Breast epithelium (tissue), 4 donors: ENCODE measurements around the gene C1orf159. TPM values are rescaled to one million over a fixed set of nuclear protein-coding genes. Genes with fewer than 3 reads are reported as not detected.

Experiments used
- DNase-seq, 2 donors: peaks; one replicate each; pipeline ENCODE4 v3.0.0-alpha.2; 2019; ENCODE audit warnings: low spot score in 2 of 2
- H3K27ac ChIP-seq, 2 donors: fragments of 200-600 bp; sonication (generic) in 1 of 2; one replicate each; pipeline ENCODE4 v1.5.1; 2016 to 2019; ENCODE audit warnings: mild to moderate bottlenecking in 1 of 2
- H3K27me3 ChIP-seq, 2 donors: fragments of 200-600 bp; sonication (generic) in 1 of 2; one replicate each; pipeline versions ENCODE4 v1.5.1 to v1.6.0; 2017 to 2019; ENCODE audit warnings: control low read depth in 1 of 2, mild to moderate bottlenecking in 1 of 2
- H3K36me3 ChIP-seq: fragments of 200-600 bp; one replicate; pipeline ENCODE4 v1.5.1; 2019
- H3K4me1 ChIP-seq, 2 donors: fragments of 200-600 bp; sonication (generic); one replicate each; pipeline ENCODE4 v1.5.1; 2016 to 2019; ENCODE audit warnings: control low read depth in 1 of 2
- H3K4me3 ChIP-seq, 3 donors: fragments of 200-600 bp; sonication (generic); 1 replicate in 2 of 3; 2 replicates in 1 of 3; pipeline ENCODE4 v1.5.1; 2016 to 2019; ENCODE audit warnings: mild to moderate bottlenecking in 3 of 3, moderate library complexity in 2 of 3
- H3K9me3 ChIP-seq, 2 donors: fragments of 200-600 bp; sonication (generic) in 1 of 2; one replicate each; pipeline ENCODE4 v1.5.1; 2016 to 2019; ENCODE audit warnings: control low read depth in 1 of 2
- CTCF ChIP-seq, 3 donors: fragments of 450-650 bp; IDR thresholded peaks; one replicate each; pipeline ENCODE4 v1.5.1; 2016 to 2017; ENCODE audit warnings: antibody characterized with exemption in 3 of 3, mild to moderate bottlenecking in 3 of 3, moderate library complexity in 3 of 3
- POLR2A ChIP-seq: fragments of 450-650 bp; IDR thresholded peaks from one replicate; pipeline ENCODE4 v1.6.1; 2016; ENCODE audit warnings: antibody characterized with exemption, mild to moderate bottlenecking, moderate library complexity
- POLR2AphosphoS5 ChIP-seq, 3 donors: sonication (generic); formaldehyde crosslinking; IDR thresholded peaks; one replicate each; pipeline ENCODE4 v1.6.1; 2017; ENCODE audit warnings: antibody characterized with exemption in 3 of 3
- intact Hi-C: fragments of 100-400 bp; cut with DNase I; formaldehyde crosslinking; loops from one replicate; pipeline ENCODE4 v1.15.1; 2023; ENCODE audit warnings: low total_unique reads
- total RNA-seq, 3 donors: library from RNA; depleted of rRNA; stranded (reverse); fragments of >200 nt; gene quantifications; one replicate each; pipeline ENCODE4 v1.1.0, GENCODE V29; 2016

C1orf159 gene
- total RNA-seq, 3 donors from 2014 or later: 6.9 to 24.0 (median 12.5) TPM

- H3K27me3 ChIP-seq: no peaks in the 10 kb centered on the region
- H3K36me3 ChIP-seq: no peaks in the 10 kb centered on the region
- H3K9me3 ChIP-seq: no peaks in the 10 kb centered on the region
- no peak overlapping the region for H3K27ac ChIP-seq
- DNase-seq: no peak
- peaks cover 6 to 7% of the 10 kb centered on the region in 2 donors for H3K4me1 ChIP-seq
- intact Hi-C loops: no loop called here
- TF ChIP-seq POLR2A: no peak
- H3K4me3 ChIP-seq: peak overlapping the region; percentile 23 to 71 (median 55)
These were observed 82.0 kb downstream of the C1orf159 start for GRCh38 chr1:1033731-1034438.

GRCh38 chr1:1033009-1033587 is 82.8 kb downstream of the C1orf159 start:
- Histone ChIP-seq H3K4me3 (peak overlapping the region; percentile 32 to 71 (median 55)), H3K4me1 (peaks cover 6 to 7% of the 10 kb centered on the region in 2 donors), H3K9me3 (no peaks in the 10 kb centered on the region), H3K36me3 (no peaks in the 10 kb centered on the region), H3K27ac (peak overlapping the region; percentile 25 to 62), H3K27me3 (no peaks in the 10 kb centered on the region)
- intact Hi-C loops: no loop called here
- DNase-seq: peak; percentile 92 to 93
- TF ChIP-seq CTCF (IDR thresholded peaks at IDR 0.05) (peak; percentile 41 to 77 (median 50)), POLR2A (no peak), POLR2AphosphoS5 (IDR thresholded peaks at IDR 0.05) (peak in 1 of 3 donors; percentile 24)

- Histone ChIP-seq H3K36me3 (no peaks in the 10 kb centered on the region), H3K9me3 (no peaks in the 10 kb centered on the region), H3K4me1 (peaks cover 6 to 7% of the 10 kb centered on the region in 2 donors), H3K27ac (peak overlapping the region; percentile 25 to 62), H3K4me3 (peak overlapping the region in 2 of 3 donors; percentile 55 to 71), H3K27me3 (no peaks in the 10 kb centered on the region)
- intact Hi-C loops: no loop called here
- peak in 1 of 2 donors; percentile 40 for DNase-seq
- TF ChIP-seq POLR2A (no peak), CTCF (IDR thresholded peaks at IDR 0.05) (no peak), POLR2AphosphoS5 (IDR thresholded peaks at IDR 0.05) (no peak)
These were observed 83.5 kb downstream of the C1orf159 start for GRCh38 chr1:1032424-1032823.

Other genes with a start within 250 kb of the C1orf159 start
- gene SAMD11, start 192.2 kb downstream of the C1orf159 start, total RNA-seq: 10 to 100 TPM in 1 of 3 donors, 1 to 10 TPM in 1, under 1 TPM in 1; 0.16 to 23.0 (median 2.9) TPM
- 10 to 100 TPM; 36.2 to 38.7 (median 38.2) TPM for gene NOC2L, start 156.8 kb downstream of the C1orf159 start, total RNA-seq
- gene KLHL17, start 155.5 kb downstream of the C1orf159 start, total RNA-seq: 10 to 100 TPM in 1 of 3 donors, 1 to 10 TPM in 2; 5.4 to 18.0 (median 10.0) TPM
- gene PLEKHN1, start 149.6 kb downstream of the C1orf159 start, total RNA-seq: 1 to 10 TPM in 2 of 3 donors, under 1 TPM in 1; 0.16 to 2.8 (median 1.6) TPM
- gene PERM1, start 134.0 kb downstream of the C1orf159 start, total RNA-seq: 1 to 10 TPM in 1 of 3 donors, under 1 TPM in 1, not detected in 1; 0.33 to 1.9 TPM
- gene HES4, start 116.0 kb downstream of the C1orf159 start, total RNA-seq: 10 to 100 TPM in 2 of 3 donors, 1 to 10 TPM in 1; 8.3 to 36.4 (median 34.2) TPM
- gene ISG15, start 102.6 kb downstream of the C1orf159 start, total RNA-seq: 10 to 100 TPM; 15.5 to 31.5 (median 18.0) TPM
- 10 to 100 TPM in 2 of 3 donors, 1 to 10 TPM in 1; 9.1 to 37.0 (median 30.5) TPM for gene AGRN, start 96.0 kb downstream of the C1orf159 start, total RNA-seq
- 1 to 10 TPM in 1 of 3 donors, under 1 TPM in 1, not detected in 1; 0.33 to 2.8 TPM for gene RNF223, start 41.8 kb downstream of the C1orf159 start, total RNA-seq
- under 1 TPM; 0.15 to 0.33 (median 0.16) TPM for gene TTLL10, start 57.8 kb upstream of the C1orf159 start, total RNA-seq
- gene TNFRSF18, start 90.5 kb upstream of the C1orf159 start, total RNA-seq: 1 to 10 TPM in 2 of 3 donors, not detected in 1; 1.9 to 5.9 TPM
- 1 to 10 TPM in 2 of 3 donors, under 1 TPM in 1; 0.64 to 2.3 (median 1.6) TPM for gene TNFRSF4, start 98.1 kb upstream of the C1orf159 start, total RNA-seq
- 100 to 1,000 TPM in 1 of 3 donors, 10 to 100 TPM in 2; 58.0 to 111 (median 79.3) TPM for gene SDF4, start 115.9 kb upstream of the C1orf159 start, total RNA-seq
- 10 to 100 TPM; 14.4 to 16.0 (median 14.4) TPM for gene B3GALT6, start 116.1 kb upstream of the C1orf159 start, total RNA-seq
- 1 to 10 TPM in 1 of 3 donors, not detected in 2; 2.0 TPM for gene C1QTNF12, start 130.6 kb upstream of the C1orf159 start, total RNA-seq
- 10 to 100 TPM; 37.0 to 39.8 (median 37.4) TPM for gene UBE2J2, start 157.8 kb upstream of the C1orf159 start, total RNA-seq
- 1 to 10 TPM in 2 of 3 donors, under 1 TPM in 1; 0.96 to 5.2 (median 4.7) TPM for gene SCNN1D, start 164.3 kb upstream of the C1orf159 start, total RNA-seq
- 10 to 100 TPM; 19.7 to 33.4 (median 26.9) TPM for gene ACAP3, start 191.8 kb upstream of the C1orf159 start, total RNA-seq
- 10 to 100 TPM; 16.0 to 27.5 (median 22.0) TPM for gene PUSL1, start 192.5 kb upstream of the C1orf159 start, total RNA-seq
- 100 to 1,000 TPM in 2 of 3 donors, 10 to 100 TPM in 1; 68.6 to 125 (median 119) TPM for gene INTS11, start 208.6 kb upstream of the C1orf159 start, total RNA-seq
- 10 to 100 TPM in 2 of 3 donors, 1 to 10 TPM in 1; 9.0 to 16.4 (median 13.4) TPM for gene CPTP, start 208.7 kb upstream of the C1orf159 start, total RNA-seq
- gene TAS1R3, start 215.2 kb upstream of the C1orf159 start, total RNA-seq: under 1 TPM in 2 of 3 donors, not detected in 1; 0.16 to 0.33 TPM
- 10 to 100 TPM; 55.2 to 70.1 (median 55.2) TPM for gene DVL1, start 233.3 kb upstream of the C1orf159 start, total RNA-seq
- gene MXRA8, start 242.5 kb upstream of the C1orf159 start, total RNA-seq: 100 to 1,000 TPM in 1 of 3 donors, 10 to 100 TPM in 2; 93.4 to 308 (median 99.8) TPM